Upper lobe of right lung (tissue), 1 donor: ENCODE measurements around the gene SLC12A7. TPM values are rescaled to one million over a fixed set of nuclear protein-coding genes. Genes with fewer than 3 reads are reported as not detected.

Experiments
- ATAC-seq: fragments of 200-7000 bp; cut with Tn5 transposase; one replicate; pipeline ENCODE4 v1.9.1; 2020; ENCODE audit warnings: mild to moderate bottlenecking, moderate library complexity
- DNase-seq: peaks from one replicate; pipeline ENCODE4 v3.0.0-alpha.2; 2020
- H3K27ac ChIP-seq: fragments of 200-600 bp; one replicate; pipeline ENCODE4 v1.8.0; 2022
- H3K27me3 ChIP-seq: fragments of 200-600 bp; one replicate; pipeline ENCODE4 v1.8.0; 2022; ENCODE audit warnings: mild to moderate bottlenecking
- H3K36me3 ChIP-seq: fragments of 200-600 bp; one replicate; pipeline ENCODE4 v1.8.0; 2022
- H3K4me1 ChIP-seq: fragments of 200-600 bp; one replicate; pipeline ENCODE4 v1.8.0; 2022
- H3K4me3 ChIP-seq: fragments of 200-600 bp; one replicate; pipeline ENCODE4 v1.8.0; 2022; ENCODE audit warnings: mild to moderate bottlenecking
- H3K9me3 ChIP-seq: fragments of 200-600 bp; one replicate; pipeline ENCODE4 v1.8.0; 2022
- CTCF ChIP-seq: fragments of 200-600 bp; IDR thresholded peaks from one replicate; pipeline ENCODE4 v1.8.0; 2022; ENCODE audit warnings: antibody characterized with exemption
- intact Hi-C: fragments of 100-400 bp; cut with DNase I; formaldehyde crosslinking; loops from one replicate; pipeline ENCODE4 v1.11.0; 2022
- total RNA-seq: library from RNA; stranded (reverse); fragmentation: NEBNext Ultra II Directional; extraction: Animal tissue kit (Norgen Biotek cat#: 25700); gene quantifications from one replicate; pipeline ENCODE4 v1.2.1, GENCODE V29; 2021
- donor health status: DM: no; HTN: yes; CAD: no; lungs with severe emphysema.

The SLC12A7 gene
- total RNA-seq, 1 donor from 2014 or later = 49.6 TPM

- no peak for TF ChIP-seq CTCF
- no peaks in the 10 kb centered on the region for H3K9me3 ChIP-seq
- H3K36me3 ChIP-seq = peaks cover 62% of the 10 kb centered on the region
- ATAC-seq = no peak
- no peaks in the 10 kb centered on the region for H3K4me1 ChIP-seq
- intact Hi-C loops = no loop called here
- no peaks in the 10 kb centered on the region for H3K27me3 ChIP-seq
- no peak overlapping the region for H3K4me3 ChIP-seq
- DNase-seq = no peak
- no peak overlapping the region for H3K27ac ChIP-seq
Measured at GRCh38 chr5:1058083-1058945, 53.5 kb downstream of the SLC12A7 start.

- DNase-seq (no peak), ATAC-seq (no peak)
- H3K36me3 ChIP-seq = peaks cover 68% of the 10 kb centered on the region
Measured at GRCh38 chr5:1057485-1058082, 54.3 kb downstream of the SLC12A7 start.

GRCh38 chr5:1056611-1057484 is 55.0 kb downstream of the SLC12A7 start:
- H3K4me3 ChIP-seq = no peak overlapping the region
- DNase-seq = no peak
- H3K27ac ChIP-seq = no peak overlapping the region
- intact Hi-C loops = no loop called here
- no peaks in the 10 kb centered on the region for H3K9me3 ChIP-seq
- H3K27me3 ChIP-seq = no peaks in the 10 kb centered on the region
- TF ChIP-seq CTCF = no peak
- no peaks in the 10 kb centered on the region for H3K4me1 ChIP-seq
- peaks cover 73% of the 10 kb centered on the region for H3K36me3 ChIP-seq
- no peak for ATAC-seq

More at GRCh38 chr5:1057485-1058082, 54.3 kb downstream of the SLC12A7 start:
- H3K9me3 ChIP-seq = no peaks in the 10 kb centered on the region
- H3K27me3 ChIP-seq = no peaks in the 10 kb centered on the region
- H3K4me3 ChIP-seq = no peak overlapping the region
- no peak overlapping the region for H3K27ac ChIP-seq
- intact Hi-C loops = no loop called here
- TF ChIP-seq CTCF = no peak
- H3K4me1 ChIP-seq = no peaks in the 10 kb centered on the region

- Histone ChIP-seq H3K27ac (no peak overlapping the region), H3K27me3 (no peaks in the 10 kb centered on the region), H3K4me1 (no peaks in the 10 kb centered on the region), H3K9me3 (no peaks in the 10 kb centered on the region), H3K4me3 (no peak overlapping the region), H3K36me3 (peaks cover 72% of the 10 kb centered on the region)
- TF ChIP-seq CTCF = no peak
- intact Hi-C loops = no loop called here
- DNase-seq = no peak
- no peak for ATAC-seq
Measured at GRCh38 chr5:1055896-1056610, 55.8 kb downstream of the SLC12A7 start.
